Measurements from ENCODE around the gene BLNK. TPM values are rescaled to one million over a fixed set of nuclear protein-coding genes. Genes with fewer than 3 reads are reported as not detected.

The BLNK gene
- total and polyA plus RNA-seq, 2 experiments from 2014 or later, result 0.11 TPM; not detected in 1

GRCh38 chr10:96222441-96222840 is 48.9 kb downstream of the BLNK start (continued):
- TF ChIP-seq REST (IDR thresholded peaks at IDR 0.05; ENCODE audit: unreplicated experiment) (no peak), NANOG (IDR thresholded peaks at IDR 0.05; ENCODE audit: borderline replicate concordance) (peak; percentile 4; the same call in 1 of the 2 replicates), STAT1 (IDR thresholded peaks at IDR 0.05; ENCODE audit: unreplicated experiment) (no peak), EZH2 (IDR thresholded peaks at IDR 0.05; ENCODE audit: low read depth, unreplicated experiment) (no peak), JUNB (IDR thresholded peaks at IDR 0.05; ENCODE audit: unreplicated experiment) (no peak), CREB1 (CRISPR knock-in tag; IDR thresholded peaks at IDR 0.05; ENCODE audit: low read depth) (no peak)

- H4K20me1 ChIP-seq (replicated peaks; ENCODE audit: insufficient read depth), result no peaks in the 10 kb centered on the region
- TF ChIP-seq ZNF114 (CRISPR knock-in tag; IDR thresholded peaks at IDR 0.05) (no peak), ZNF331 (CRISPR knock-in tag; IDR thresholded peaks at IDR 0.05; ENCODE audit: low read depth) (no peak), NANOG (IDR thresholded peaks at IDR 0.05; ENCODE audit: borderline replicate concordance) (no peak), STAT1 (IDR thresholded peaks at IDR 0.05; ENCODE audit: unreplicated experiment) (no peak), EZH2 (IDR thresholded peaks at IDR 0.05; ENCODE audit: low read depth, unreplicated experiment) (no peak), ETS1 (IDR thresholded peaks at IDR 0.05) (no peak), CREB1 (CRISPR knock-in tag; IDR thresholded peaks at IDR 0.05; ENCODE audit: low read depth) (no peak), EZH2phosphoT487 (IDR thresholded peaks at IDR 0.05; ENCODE audit: unreplicated experiment) (no peak)
- no peaks in the 10 kb centered on the region; the same call in 1 of the 2 replicates for H3K36me3 ChIP-seq (ENCODE audit: insufficient read depth)
- Mint-ChIP-seq H3K27ac (no peak overlapping the region), H3K4me3 (no peak overlapping the region), H3K9me3 (no peaks in the 10 kb centered on the region), H3K4me1 (peaks cover 28% of the 10 kb centered on the region), H3K27me3 (ENCODE audit: insufficient read depth, low read depth, poor library complexity) (peaks cover 8% of the 10 kb centered on the region), H3K36me3 (ENCODE audit: low read depth) (no peaks in the 10 kb centered on the region)
- ATAC-seq (no peak), DNase-seq (ENCODE audit: low spot score) (no peak)
- peaks cover 8% of the 10 kb centered on the region; the same call in 1 of the 2 replicates for H3F3A ChIP-seq (replicated peaks; ENCODE audit: low read depth)
- no peaks in the 10 kb centered on the region for H3K79me2 ChIP-seq (replicated peaks; ENCODE audit: insufficient read depth)
- H3K27me3 ChIP-seq (ENCODE audit: insufficient read depth), result no peaks in the 10 kb centered on the region
- no peak overlapping the region for H3K4me2 ChIP-seq
- peak overlapping the region; percentile 43; the same call in 1 of the 2 replicates for H2AFZ ChIP-seq
- H3K4me3 ChIP-seq, result no peak overlapping the region
- H3K27ac ChIP-seq (ENCODE audit: low read depth), result no peak overlapping the region
- peaks cover 28% of the 10 kb centered on the region for H3K4me1 ChIP-seq (ENCODE audit: insufficient read depth)
- peaks cover 13% of the 10 kb centered on the region for H3K9me2 ChIP-seq (ENCODE audit: insufficient read depth)
Observed at GRCh38 chr10:96218826-96219225, 52.5 kb downstream of the BLNK start.
